Measurements from ENCODE around the gene TOP2B. TPM values are rescaled to one million over a fixed set of nuclear protein-coding genes. Genes with fewer than 3 reads are reported as not detected.

Gene TOP2B
- total and polyA plus RNA-seq, 3 donors from 2014 or later: 46.4 to 86.5 (median 76.9) TPM

- H3K27me3 ChIP-seq: no peaks in the 10 kb centered on the region
- no peaks in the 10 kb centered on the region for H3K9me3 ChIP-seq
- H3K27ac ChIP-seq: no peak overlapping the region
- H3K4me1 ChIP-seq: no peaks in the 10 kb centered on the region
- whole genome bisulfite sequencing, 2 donors: 50 to 56% methylated on average over 1 of the region's 1 CpG
- no peak for DNase-seq
- TF ChIP-seq CTCF (IDR thresholded peaks at IDR 0.05): no peak
- no peak for TF ChIP-seq POLR2A (IDR thresholded peaks at IDR 0.05)
- no peak overlapping the region for H3K4me3 ChIP-seq
- intact Hi-C loops (cut with DNase I; ENCODE audit: low total_unique reads): no loop called here
- no peaks in the 10 kb centered on the region for H3K36me3 ChIP-seq (ENCODE audit: low read depth, missing control alignments)
Measured at GRCh38 chr3:25603703-25604102, 61.0 kb downstream of the TOP2B start.

- H3K36me3 ChIP-seq (ENCODE audit: low read depth, missing control alignments): no peaks in the 10 kb centered on the region
- no peak for DNase-seq
- H3K4me3 ChIP-seq: no peak overlapping the region
- 89 to 90% methylated on average over 1 of the region's 1 CpG for WGBS, 2 donors
- H3K27me3 ChIP-seq: no peaks in the 10 kb centered on the region
- H3K9me3 ChIP-seq: no peaks in the 10 kb centered on the region
- H3K27ac ChIP-seq: no peak overlapping the region
- intact Hi-C loops (cut with DNase I; ENCODE audit: low total_unique reads): no loop called here
- peaks cover 5% of the 10 kb centered on the region for H3K4me1 ChIP-seq
- TF ChIP-seq POLR2A (IDR thresholded peaks at IDR 0.05): no peak
- TF ChIP-seq CTCF (IDR thresholded peaks at IDR 0.05): no peak
Measured at GRCh38 chr3:25597535-25598101, 67.1 kb downstream of the TOP2B start.

GRCh38 chr3:25594007-25594502 lies 70.7 kb downstream of the TOP2B start:
- TF ChIP-seq CTCF (IDR thresholded peaks at IDR 0.05) (peak; percentile 59 to 87 (median 73)), POLR2A (IDR thresholded peaks at IDR 0.05) (no peak)
- WGBS, 2 donors: 9 to 15% methylated on average over 1 of the region's 1 CpG
- H3K36me3 ChIP-seq (ENCODE audit: low read depth, missing control alignments): no peaks in the 10 kb centered on the region
- no peaks in the 10 kb centered on the region for H3K9me3 ChIP-seq
- no peak overlapping the region for H3K27ac ChIP-seq
- intact Hi-C loops (cut with DNase I; ENCODE audit: low total_unique reads): no loop called here
- peaks cover 10% of the 10 kb centered on the region for H3K4me1 ChIP-seq
- no peaks in the 10 kb centered on the region for H3K27me3 ChIP-seq
- H3K4me3 ChIP-seq: no peak overlapping the region
- DNase-seq: no peak

GRCh38 chr3:25593001-25593400 lies 71.7 kb downstream of the TOP2B start:
- no peak overlapping the region for H3K27ac ChIP-seq
- intact Hi-C loops (cut with DNase I; ENCODE audit: low total_unique reads): no loop called here
- no peak for DNase-seq
- TF ChIP-seq POLR2A (IDR thresholded peaks at IDR 0.05) (no peak), CTCF (IDR thresholded peaks at IDR 0.05) (no peak)
- no peaks in the 10 kb centered on the region for H3K36me3 ChIP-seq (ENCODE audit: low read depth, missing control alignments)
- no peaks in the 10 kb centered on the region for H3K9me3 ChIP-seq
- no peaks in the 10 kb centered on the region for H3K27me3 ChIP-seq
- no peak overlapping the region for H3K4me3 ChIP-seq
- H3K4me1 ChIP-seq: peaks cover 10% of the 10 kb centered on the region

- Histone ChIP-seq H3K36me3 (ENCODE audit: low read depth, missing control alignments) (no peaks in the 10 kb centered on the region), H3K4me3 (no peak overlapping the region), H3K9me3 (no peaks in the 10 kb centered on the region), H3K27me3 (no peaks in the 10 kb centered on the region), H3K27ac (no peak overlapping the region), H3K4me1 (peaks cover 10% of the 10 kb centered on the region)
- intact Hi-C loops (cut with DNase I; ENCODE audit: low total_unique reads): no loop called here
- WGBS, 2 donors: 53 to 58% methylated on average over 3 of the region's 3 CpGs
- DNase-seq: no peak
- TF ChIP-seq POLR2A (IDR thresholded peaks at IDR 0.05) (no peak), CTCF (IDR thresholded peaks at IDR 0.05) (no peak)
Measured at GRCh38 chr3:25592510-25592968, 72.2 kb downstream of the TOP2B start.

Data from testis (tissue), 3 donors.